Cerebellar nuclear complex (tissue), 1 donor: Measurements from ENCODE around the gene XRN2.
"Not testable (repeated sequence)": the region's sequence is repeated elsewhere in the genome, so short reads cannot be mapped to it uniquely, and the experiment has no call there.

ENCODE experiments used
- DNase-seq, 2 experiments: peaks; one replicate each; lab custom pipeline; 2025; lab: John Stamatoyannopoulos, UW

XRN2 gene

DNA sequence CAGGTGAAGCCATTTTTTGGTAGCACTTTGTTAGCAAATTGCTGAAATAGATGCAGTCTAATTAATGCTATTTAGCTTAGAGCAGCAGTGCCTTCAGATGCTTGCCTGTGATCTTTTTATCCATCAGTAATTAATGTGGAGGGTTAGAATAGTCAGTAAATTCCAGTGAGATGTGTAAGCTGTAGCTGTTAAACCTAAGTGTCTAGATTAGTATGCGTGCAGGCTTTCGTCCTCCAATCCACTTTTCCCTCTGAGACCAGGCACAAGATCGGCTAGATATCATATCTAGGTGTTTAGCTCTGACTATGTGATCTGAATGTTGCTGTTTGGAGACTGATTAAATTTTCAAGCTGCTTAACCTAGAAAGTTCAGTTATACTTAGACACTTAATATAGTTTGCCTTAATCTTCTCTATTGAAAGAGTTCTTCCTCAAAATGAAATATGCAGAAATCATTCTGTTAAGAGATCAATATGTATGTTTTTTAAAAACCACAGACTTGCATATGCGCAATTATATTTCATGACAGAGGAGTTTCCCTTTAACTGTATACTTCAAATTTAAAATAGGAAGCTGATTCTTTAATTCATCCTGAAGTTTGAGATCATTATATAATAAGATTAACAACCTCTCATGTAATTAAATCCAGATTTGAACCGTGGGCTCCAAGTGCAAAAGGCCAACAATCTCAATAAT, 41.2 kb downstream of the XRN2 start:
- no peak for DNase-seq

DNA sequence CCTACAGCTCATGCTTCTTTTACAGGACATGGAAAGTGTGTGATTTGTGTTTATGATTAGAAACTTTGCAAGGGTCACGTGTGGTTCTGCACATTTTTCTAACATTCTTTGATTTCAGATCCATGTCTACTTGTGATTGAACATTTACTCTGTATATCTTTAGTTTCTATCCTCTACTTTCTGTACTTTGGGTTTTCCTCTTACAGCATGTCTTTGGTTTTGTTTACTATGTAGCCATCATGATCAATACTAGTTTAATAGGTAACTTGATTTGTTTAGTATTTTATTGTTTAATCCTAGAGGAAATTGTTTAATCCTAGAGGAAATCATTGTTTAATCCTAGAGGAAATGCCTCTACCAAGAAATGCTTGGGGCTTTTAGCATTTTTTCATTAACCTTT, 41.8 kb downstream of the XRN2 start:
- DNase-seq: no peak

DNA sequence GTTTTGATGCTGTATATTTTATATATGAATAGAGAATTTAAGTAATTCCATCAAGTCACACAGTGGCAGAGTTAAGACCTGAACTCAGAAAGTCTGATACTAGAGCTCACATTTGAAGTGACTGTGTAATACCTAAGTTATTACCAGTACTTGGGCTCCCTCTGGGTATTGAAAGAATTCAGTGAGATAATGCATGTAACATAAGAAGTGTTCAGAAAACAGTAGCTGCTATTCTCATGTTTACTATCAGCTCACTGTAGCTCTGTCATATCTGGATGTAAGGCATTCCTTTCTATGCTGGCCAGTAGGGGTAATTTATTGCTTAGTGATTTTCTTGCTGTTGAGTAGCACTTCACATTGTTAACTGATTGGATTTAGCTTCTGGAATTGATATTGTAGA, 49.6 kb downstream of the XRN2 start:
- no peak for DNase-seq

DNA sequence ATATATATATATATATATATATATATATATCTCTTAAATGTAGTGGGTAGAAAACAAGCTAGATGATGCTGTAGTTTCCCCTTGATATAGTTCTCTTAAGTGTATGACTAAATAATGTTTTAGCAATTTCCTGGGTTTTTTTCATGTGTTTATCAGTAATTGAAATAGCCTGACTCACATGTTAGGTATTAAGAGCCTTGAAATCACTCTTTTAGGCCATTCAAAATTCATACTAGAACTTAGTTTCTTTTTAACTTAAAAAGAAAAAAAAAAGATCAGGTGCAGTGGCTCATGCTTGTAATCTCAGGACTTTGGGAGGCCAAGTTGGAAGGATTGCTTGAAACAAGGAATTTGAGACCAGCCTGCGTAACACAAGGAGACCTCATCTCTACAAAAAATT, 50.1 kb downstream of the XRN2 start:
- DNase-seq: no peak

DNA sequence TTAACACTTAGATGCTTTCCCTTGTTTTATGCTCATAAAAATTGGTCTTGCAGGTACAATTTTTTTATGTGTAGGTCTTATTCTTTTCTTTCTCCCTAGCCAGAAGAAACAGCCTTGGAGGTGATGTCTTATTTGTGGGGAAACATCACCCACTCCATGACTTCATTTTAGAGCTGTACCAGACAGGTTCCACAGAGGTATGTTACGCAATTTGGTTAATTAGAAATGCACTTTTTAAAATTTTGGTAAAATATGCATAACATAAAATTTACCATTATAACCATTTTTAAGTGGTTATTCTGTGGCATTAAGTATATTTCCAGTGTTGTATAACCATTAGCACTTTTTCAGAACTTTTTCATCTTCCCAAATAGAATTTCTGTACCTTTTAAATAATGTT, 52.9 kb downstream of the XRN2 start:
- DNase-seq: no peak

DNA sequence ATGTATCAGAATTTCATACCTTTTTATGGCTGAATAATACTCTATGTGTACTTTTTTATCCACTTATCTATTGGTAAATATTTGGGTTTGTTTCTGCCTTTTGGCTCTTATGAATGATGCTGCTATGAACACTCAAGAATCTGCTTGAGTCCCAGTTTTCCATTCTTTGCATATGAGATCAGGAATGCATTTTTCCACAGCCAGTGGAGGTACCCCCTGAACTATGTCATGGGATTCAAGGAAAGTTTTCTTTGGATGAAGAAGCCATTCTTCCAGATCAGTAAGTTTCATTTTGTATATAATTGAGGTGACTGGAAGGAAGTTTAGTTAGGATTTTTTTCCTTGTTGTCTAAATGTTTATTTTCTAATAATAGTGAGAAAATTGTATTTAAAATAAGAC, 53.3 kb downstream of the XRN2 start:
- DNase-seq: no peak

DNA sequence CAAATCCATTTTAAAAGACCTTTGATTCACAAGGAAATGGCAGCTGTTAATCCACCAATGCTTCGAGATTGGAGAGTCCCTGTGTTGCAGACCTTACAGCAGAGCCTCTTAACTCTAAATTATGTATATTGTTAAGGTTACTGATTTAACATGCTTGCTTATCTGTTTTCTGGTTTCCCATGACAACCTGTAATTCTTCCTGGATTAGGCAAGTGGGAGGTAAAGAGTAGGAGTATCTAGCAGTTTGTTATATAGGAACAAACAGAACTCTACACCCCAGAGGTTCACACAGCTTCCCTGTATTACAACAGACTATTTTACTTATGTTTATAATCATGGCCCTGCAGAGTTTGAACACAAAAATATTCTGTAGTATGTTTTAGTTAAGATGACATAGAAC, 54.7 kb downstream of the XRN2 start:
- no peak for DNase-seq

DNA sequence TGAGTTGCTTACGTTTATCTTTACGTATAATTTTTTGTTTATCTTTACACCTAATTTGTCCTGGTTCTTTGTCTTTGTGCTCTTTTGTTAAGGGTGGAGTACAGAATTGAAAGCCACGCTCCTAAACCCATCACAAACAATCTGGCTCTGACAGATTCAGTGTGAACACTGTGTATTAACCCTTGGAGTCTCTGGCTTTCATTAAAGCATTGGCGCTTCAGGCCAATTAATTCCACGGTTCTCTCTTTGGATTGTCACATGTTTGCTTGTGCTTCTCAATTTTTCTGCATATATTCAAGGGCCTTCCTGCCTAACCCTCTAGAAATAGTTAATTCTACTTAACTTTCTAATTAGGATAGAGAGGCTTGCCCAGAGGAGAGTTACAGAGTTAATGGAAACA, 55.6 kb downstream of the XRN2 start:
- no peak for DNase-seq

DNA sequence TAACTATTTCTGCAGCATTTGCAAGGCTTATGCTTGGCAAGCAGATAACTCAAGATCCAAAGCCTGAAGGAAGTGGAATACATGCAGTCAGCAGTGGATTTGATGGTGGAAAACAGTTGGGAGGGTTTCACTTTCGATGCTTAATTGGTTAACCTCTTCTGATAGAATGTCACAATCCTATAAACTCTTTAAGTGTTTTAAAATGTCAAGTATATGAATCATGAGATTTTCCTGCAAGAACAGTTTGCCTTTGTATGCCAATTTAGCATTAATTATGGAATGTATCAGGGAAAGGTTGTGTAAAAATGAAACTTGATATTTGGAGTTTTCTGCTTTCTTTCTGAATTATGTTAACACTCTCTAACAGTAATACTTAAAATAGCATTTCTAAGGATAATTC, 57.6 kb downstream of the XRN2 start:
- DNase-seq: no peak

DNA sequence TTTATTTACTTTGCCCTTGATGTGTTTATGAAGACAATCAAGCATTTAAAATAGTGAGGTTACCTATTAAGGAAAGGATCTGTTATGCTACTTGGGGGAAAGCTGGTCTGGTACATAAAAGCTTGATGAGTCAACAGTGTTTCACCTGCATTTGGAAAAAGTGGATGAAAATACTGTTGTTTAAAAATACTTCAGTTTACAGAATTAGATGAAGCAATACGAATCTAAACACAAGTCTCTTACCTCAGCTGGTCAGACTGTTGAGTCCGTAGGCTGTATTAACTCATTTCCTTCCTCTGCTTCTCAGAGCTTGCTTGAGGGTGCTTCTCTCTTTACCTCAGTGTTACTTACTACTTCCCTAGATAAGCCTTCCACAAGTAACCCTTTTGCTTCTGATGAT, 58.1 kb downstream of the XRN2 start:
- DNase-seq: no peak

DNA sequence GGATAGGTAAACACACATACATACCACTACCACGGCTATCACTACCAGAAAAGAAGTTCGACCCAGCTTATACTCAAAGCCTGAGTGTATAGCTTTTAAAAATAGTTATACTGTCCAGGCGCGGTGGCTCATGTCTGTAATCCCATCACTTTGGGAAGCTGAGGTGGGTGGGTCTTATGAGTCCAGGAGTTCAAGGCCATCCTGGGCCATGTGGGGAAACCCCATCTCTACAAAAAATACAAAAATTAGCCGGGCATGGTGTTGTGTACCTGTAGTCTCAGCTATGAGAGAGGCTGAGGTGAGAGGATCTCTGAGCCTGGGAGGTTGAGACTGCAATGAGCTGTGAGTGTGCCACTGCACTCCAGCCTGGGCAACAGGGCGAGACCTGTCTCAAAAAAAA, 61.3 kb downstream of the XRN2 start:
- no peak for DNase-seq

DNA sequence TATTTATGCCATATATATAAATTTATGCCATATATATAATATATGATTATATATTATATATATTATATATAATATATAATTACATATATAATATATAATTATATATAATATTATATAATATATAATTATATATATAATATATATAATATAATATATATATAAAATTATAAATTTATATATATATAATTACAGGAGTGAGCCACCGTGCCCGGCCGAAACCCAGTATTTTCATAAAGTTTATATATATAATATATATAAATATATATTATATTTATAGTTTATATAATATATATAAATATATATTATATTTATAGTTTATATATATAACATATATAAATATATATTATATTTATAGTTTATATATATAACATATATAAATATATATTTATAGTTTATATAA, 62.6 kb downstream of the XRN2 start:
- DNase-seq: no peak

DNA sequence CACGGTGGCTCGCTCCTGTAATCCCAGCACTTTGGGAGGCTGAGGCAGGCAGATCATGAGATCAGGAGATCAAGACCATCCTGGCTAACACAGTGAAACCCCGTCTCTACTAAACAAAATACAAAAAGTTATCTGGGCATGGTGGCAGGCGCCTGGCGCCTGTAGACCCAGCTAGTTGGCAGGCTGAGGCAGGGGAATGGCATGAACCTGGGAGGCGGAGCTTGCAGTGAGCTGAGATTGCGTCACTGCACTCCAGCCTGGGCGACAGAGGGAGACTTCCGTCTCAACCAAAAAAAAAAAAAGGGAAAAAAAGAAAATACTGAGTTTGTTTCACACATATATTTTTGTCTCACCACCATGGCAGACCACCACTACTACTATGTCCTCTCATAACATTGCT, 63.1 kb downstream of the XRN2 start:
- DNase-seq: not testable (repeated sequence)

DNA sequence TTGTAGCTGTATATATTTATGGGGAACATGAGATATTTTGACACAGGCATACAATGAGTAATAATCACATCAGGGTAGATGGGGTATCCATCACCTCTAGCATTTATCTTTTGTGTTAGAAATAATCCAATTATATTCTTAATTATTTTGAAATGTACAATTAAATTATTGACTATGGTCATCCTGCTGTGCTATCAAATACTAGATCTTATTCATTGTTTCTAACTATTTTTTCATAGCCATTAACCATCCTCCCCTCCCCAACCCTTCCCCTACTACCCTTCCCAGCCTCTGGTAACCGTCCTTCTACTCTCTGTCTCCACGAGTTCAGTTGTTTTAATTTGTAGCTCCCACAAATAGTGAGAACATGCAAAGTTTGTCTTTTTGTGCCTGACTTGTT, 65.7 kb downstream of the XRN2 start:
- DNase-seq: no peak

DNA sequence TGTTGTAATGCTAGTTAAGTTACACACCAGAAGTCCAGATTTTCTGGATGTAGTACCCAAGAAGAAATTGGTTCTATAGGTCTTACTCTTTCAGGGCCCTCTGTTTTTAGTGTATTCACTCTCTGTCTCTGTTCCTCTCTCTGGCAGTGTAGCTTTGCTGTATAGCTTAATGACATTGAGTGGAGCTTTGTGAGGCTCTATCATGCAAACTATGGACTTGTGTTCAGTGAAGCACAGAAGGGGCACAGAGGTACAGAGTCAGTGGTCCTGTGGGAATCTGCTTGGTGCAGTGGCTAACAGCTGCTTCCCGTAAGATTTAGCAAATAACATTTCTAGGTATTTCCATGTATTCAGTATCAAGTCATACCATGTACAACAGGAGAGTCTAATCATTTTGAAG, 68.1 kb downstream of the XRN2 start:
- DNase-seq: no peak

DNA sequence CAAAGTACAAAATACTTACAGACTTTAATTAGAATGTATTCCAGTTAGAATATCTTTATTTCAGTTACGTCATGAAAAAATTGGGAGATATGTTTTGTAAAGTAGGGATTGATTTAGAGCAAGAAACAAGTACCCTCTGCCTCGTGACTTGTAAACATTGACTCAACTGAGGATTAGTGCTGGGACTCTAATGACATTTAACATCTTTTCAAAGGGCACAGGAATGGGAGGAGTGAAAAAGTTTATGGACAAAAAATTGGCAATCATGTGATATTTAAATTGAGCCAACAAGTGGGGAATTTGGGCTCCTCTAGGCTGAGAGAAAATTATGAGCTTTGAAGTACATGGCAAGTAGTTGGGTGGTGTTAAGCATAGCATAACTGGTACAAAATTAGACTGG, 68.9 kb downstream of the XRN2 start:
- no peak for DNase-seq

DNA sequence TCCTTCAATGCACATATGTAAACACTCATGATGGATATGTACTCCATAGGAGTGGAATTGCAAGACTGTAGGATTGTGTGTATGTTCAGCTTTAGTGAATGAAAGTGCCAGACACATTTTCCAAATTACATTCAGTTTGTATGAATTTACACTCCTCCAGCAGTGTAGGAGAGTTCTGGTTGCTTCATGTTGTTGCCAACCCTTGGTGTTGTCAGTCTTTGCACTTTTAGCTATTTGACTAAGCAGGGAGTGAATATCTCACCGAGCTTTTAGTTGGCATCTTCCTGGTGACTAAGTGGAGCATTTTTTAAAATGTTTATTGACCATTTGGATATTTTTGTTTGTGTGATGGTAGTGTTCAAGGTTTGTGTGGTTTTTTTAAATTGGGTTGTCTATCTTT, 70.3 kb downstream of the XRN2 start:
- no peak for DNase-seq

DNA sequence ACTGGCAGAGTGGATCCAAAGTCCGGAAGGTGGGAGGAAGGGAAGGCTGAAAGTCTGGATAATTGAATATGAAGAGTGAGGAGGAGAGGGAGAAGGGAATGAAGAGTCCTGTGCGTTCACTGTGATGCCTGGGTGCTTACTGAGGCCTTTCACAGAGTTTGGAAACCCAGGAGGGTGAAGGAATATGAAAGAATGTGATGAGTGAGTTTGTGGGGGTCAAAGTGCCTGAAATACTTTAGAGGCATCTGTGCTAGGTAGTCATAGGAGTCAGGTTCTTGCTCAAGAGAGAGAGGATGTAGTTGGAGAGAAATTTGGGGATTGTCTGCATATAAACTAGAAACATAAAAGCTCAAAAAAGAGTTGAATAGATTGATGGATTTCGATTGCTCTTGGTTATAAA, 73.5 kb downstream of the XRN2 start:
- no peak for DNase-seq

DNA sequence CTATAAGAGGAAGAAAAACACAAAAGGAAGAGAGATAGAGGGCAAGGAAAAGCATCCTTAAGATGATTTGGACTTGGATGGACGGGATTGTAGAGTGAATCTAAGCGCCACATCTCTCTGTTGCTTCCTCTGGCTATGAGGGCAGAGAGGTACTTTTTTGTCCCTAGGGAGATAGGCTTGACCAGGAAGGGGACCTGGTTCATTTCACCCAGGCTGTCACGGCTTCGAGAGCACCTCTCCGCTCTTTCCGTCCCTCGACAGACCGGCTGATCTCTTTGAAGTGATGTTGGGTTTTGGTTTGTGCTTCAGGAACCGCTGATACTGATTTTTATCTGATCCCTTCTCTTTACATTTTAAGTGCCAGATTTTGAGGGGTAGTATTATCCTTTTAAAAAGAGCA, 74.6 kb downstream of the XRN2 start:
- DNase-seq: no peak

DNA sequence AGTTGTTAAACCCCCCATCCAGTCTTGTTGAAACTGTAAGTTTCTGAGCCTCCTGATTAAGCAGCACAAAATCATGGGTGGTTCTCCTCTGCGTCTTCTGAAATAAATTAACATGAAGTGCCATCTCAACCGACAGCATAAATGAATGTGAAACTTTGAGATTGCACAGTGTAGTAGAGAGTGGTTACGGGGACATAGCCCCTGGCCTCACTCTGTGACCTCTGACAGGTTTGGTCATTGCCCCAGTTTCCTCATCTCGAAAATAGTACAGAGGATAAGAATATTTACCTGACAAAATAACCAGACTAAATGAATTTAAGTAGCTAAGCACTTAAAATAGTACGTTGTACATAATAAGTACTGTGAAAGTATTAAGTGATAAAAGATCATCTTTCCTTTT, 75.1 kb downstream of the XRN2 start:
- DNase-seq: no peak

DNA sequence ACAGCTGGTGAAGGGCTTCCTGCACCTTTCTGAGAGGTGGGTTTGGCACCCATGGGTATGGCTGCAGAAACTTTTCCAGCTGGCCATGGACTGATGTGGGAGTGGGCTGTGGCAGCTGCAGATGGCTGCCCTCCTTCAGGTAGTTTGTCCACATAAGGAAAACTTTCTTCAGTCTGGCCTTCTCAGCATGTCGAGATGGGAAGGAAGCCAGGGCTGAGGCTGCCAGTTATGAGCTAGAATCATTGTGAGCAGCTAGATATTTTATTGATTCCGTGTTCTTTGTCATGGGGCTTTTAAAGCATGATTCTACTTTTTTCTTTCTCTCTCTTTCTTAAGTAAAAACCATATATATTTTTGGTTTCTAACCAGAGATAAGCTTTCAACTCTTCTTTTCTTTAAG, 77.6 kb downstream of the XRN2 start:
- no peak for DNase-seq

DNA sequence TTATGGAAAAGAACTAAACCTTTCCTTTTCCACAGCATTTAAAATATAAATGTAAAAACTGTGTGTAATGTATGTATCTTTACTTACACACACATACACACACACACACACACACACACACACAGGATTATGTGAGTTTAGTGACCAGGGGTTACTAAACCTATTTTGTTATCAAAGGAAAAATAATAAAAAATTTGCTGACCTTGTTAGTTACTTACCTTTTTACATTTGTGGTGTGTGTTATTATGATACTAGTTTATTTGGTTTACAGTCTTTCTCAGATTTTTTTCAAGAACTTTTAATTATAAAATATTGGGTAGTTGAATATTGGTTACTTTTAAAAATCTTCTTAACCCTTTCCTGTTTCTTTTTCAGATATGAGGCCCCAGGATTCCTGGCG, 78.5 kb downstream of the XRN2 start:
- no peak for DNase-seq

DNA sequence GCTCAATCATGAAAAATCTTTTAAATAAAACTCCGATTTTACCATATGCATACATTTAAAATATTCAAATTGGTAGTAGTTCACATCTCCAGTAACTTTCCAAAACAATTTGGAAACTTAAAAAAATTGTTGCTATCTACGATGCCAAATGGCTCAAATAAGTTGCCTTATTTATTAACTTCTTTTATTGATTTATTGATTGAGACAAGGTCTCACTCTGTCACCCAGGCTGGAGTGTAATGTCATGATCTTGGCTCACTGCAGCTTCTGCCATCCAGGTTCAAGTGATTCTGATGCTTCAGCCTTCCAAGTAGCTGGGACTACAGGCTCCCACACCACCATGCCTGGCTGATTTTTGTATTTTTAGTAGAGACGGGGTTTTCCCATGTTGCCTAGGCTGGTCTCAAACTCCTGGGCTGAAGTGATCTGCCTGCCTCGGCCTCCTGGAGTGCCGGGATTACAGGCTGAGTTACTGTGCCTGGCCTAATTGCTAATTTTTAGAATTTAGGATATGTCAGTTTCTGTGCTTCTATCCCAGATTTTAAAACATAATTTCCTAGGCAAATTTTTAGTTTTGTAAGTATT, 81.3 kb downstream of the XRN2 start:
- DNase-seq: no peak

DNA sequence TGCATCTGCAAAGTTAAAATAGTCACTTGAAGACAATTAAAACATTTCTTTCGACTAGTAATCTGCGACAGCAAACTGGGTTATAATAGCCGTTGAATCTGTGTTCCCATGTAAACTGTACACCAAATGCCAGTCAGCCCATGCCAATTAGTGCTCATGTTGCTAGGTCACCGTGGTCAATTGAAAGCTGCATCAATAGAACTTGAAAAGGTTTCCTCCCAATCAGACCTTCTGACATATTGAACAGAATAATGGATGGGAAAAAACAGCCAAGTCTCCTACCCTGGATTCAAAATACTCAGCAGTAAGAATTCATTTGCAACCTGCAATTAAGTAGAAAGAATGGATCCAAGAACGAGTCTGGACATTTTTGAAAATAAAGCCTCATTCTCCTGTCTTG, 83.0 kb downstream of the XRN2 start:
- no peak for DNase-seq
